Measurements from ENCODE around the gene SNAP47.

Gene SNAP47

GRCh38 chr1:227777156-227777555 lies 41.9 kb downstream of the SNAP47 start:
- Histone ChIP-seq H3K27me3 (ENCODE audit: control insufficient read depth, insufficient read depth, low read length) (no peaks in the 10 kb centered on the region), H3K4me1 (ENCODE audit: control insufficient read depth, insufficient read depth, low read length) (no peaks in the 10 kb centered on the region)
- no CpG with 5 or more reads among the region's 11 CpGs for WGBS (ENCODE audit: insufficient coverage, insufficient read length)

GRCh38 chr1:227777646-227778045 lies 42.4 kb downstream of the SNAP47 start:
- Histone ChIP-seq H3K36me3 (ENCODE audit: control insufficient read depth, insufficient read depth, low read length) (peaks cover 10% of the 10 kb centered on the region; the same call in 1 of the 2 replicates), H3K4me1 (ENCODE audit: control insufficient read depth, insufficient read depth, low read length) (no peaks in the 10 kb centered on the region), H3K27me3 (ENCODE audit: control insufficient read depth, insufficient read depth, low read length) (no peaks in the 10 kb centered on the region), H3K27ac (ENCODE audit: low read length) (no peak overlapping the region), H3K9me3 (ENCODE audit: control insufficient read depth, insufficient read depth, low read length) (no peaks in the 10 kb centered on the region), H3K4me3 (ENCODE audit: low read length) (no peak overlapping the region)
- no CpG with 5 or more reads among the region's 4 CpGs for WGBS (ENCODE audit: insufficient coverage, insufficient read length)
- DNase-seq (ENCODE audit: low read depth, low spot score), result no peak

More at GRCh38 chr1:227777156-227777555, 41.9 kb downstream of the SNAP47 start:
- no peak overlapping the region for H3K4me3 ChIP-seq (ENCODE audit: low read length)
- H3K27ac ChIP-seq (ENCODE audit: low read length), result no peak overlapping the region
- no peaks in the 10 kb centered on the region for H3K9me3 ChIP-seq (ENCODE audit: control insufficient read depth, insufficient read depth, low read length)
- no peak for DNase-seq (ENCODE audit: low read depth, low spot score)
- peaks cover 10% of the 10 kb centered on the region; the same call in 1 of the 2 replicates for H3K36me3 ChIP-seq (ENCODE audit: control insufficient read depth, insufficient read depth, low read length)

- H3K4me1 ChIP-seq (ENCODE audit: control insufficient read depth, insufficient read depth, low read length), result no peaks in the 10 kb centered on the region
- H3K27ac ChIP-seq (ENCODE audit: low read length), result no peak overlapping the region
- peaks cover 10% of the 10 kb centered on the region; the same call in 1 of the 2 replicates for H3K36me3 ChIP-seq (ENCODE audit: control insufficient read depth, insufficient read depth, low read length)
- no peaks in the 10 kb centered on the region for H3K27me3 ChIP-seq (ENCODE audit: control insufficient read depth, insufficient read depth, low read length)
- no peak overlapping the region for H3K4me3 ChIP-seq (ENCODE audit: low read length)
- WGBS (ENCODE audit: insufficient coverage, insufficient read length), result no CpG with 5 or more reads among the region's 8 CpGs
- no peaks in the 10 kb centered on the region for H3K9me3 ChIP-seq (ENCODE audit: control insufficient read depth, insufficient read depth, low read length)
- DNase-seq (ENCODE audit: low read depth, low spot score), result no peak
Observed at GRCh38 chr1:227778401-227778947, 43.2 kb downstream of the SNAP47 start.

- peaks cover 10% of the 10 kb centered on the region; the same call in 1 of the 2 replicates for H3K36me3 ChIP-seq (ENCODE audit: control insufficient read depth, insufficient read depth, low read length)
- DNase-seq (ENCODE audit: low read depth, low spot score), result no peak
- H3K9me3 ChIP-seq (ENCODE audit: control insufficient read depth, insufficient read depth, low read length), result no peaks in the 10 kb centered on the region
- H3K4me3 ChIP-seq (ENCODE audit: low read length), result no peak overlapping the region
- no peak overlapping the region for H3K27ac ChIP-seq (ENCODE audit: low read length)
- H3K27me3 ChIP-seq (ENCODE audit: control insufficient read depth, insufficient read depth, low read length), result no peaks in the 10 kb centered on the region
- H3K4me1 ChIP-seq (ENCODE audit: control insufficient read depth, insufficient read depth, low read length), result no peaks in the 10 kb centered on the region
- no CpG with 5 or more reads among the region's 10 CpGs for WGBS (ENCODE audit: insufficient coverage, insufficient read length)
Observed at GRCh38 chr1:227779021-227779441, 43.8 kb downstream of the SNAP47 start.

- H3K27me3 ChIP-seq (ENCODE audit: control insufficient read depth, insufficient read depth, low read length), result no peaks in the 10 kb centered on the region
- no peaks in the 10 kb centered on the region for H3K4me1 ChIP-seq (ENCODE audit: control insufficient read depth, insufficient read depth, low read length)
- no peaks in the 10 kb centered on the region for H3K9me3 ChIP-seq (ENCODE audit: control insufficient read depth, insufficient read depth, low read length)
- H3K36me3 ChIP-seq (ENCODE audit: control insufficient read depth, insufficient read depth, low read length), result peaks cover 10% of the 10 kb centered on the region; the same call in 1 of the 2 replicates
- no CpG with 5 or more reads among the region's 7 CpGs for WGBS (ENCODE audit: insufficient coverage, insufficient read length)
- no peak overlapping the region for H3K27ac ChIP-seq (ENCODE audit: low read length)
- DNase-seq (ENCODE audit: low read depth, low spot score), result no peak
- no peak overlapping the region for H3K4me3 ChIP-seq (ENCODE audit: low read length)
Observed at GRCh38 chr1:227779685-227780084, 44.5 kb downstream of the SNAP47 start.

GRCh38 chr1:227780101-227781044 lies 45.1 kb downstream of the SNAP47 start:
- no peaks in the 10 kb centered on the region for H3K9me3 ChIP-seq (ENCODE audit: control insufficient read depth, insufficient read depth, low read length)
- H3K4me1 ChIP-seq (ENCODE audit: control insufficient read depth, insufficient read depth, low read length), result no peaks in the 10 kb centered on the region
- peaks cover 10% of the 10 kb centered on the region; the same call in 1 of the 2 replicates for H3K36me3 ChIP-seq (ENCODE audit: control insufficient read depth, insufficient read depth, low read length)
- no peaks in the 10 kb centered on the region for H3K27me3 ChIP-seq (ENCODE audit: control insufficient read depth, insufficient read depth, low read length)
- no CpG with 5 or more reads among the region's 23 CpGs for WGBS (ENCODE audit: insufficient coverage, insufficient read length)
- no peak overlapping the region for H3K4me3 ChIP-seq (ENCODE audit: low read length)
- no peak for DNase-seq (ENCODE audit: low read depth, low spot score)
- no peak overlapping the region for H3K27ac ChIP-seq (ENCODE audit: low read length)

GRCh38 chr1:227781314-227781930 lies 46.2 kb downstream of the SNAP47 start:
- no peak for DNase-seq (ENCODE audit: low read depth, low spot score)
- no peak overlapping the region for H3K4me3 ChIP-seq (ENCODE audit: low read length)

GRCh38 chr1:227782226-227782625 lies 47.0 kb downstream of the SNAP47 start:
- Histone ChIP-seq H3K36me3 (ENCODE audit: control insufficient read depth, insufficient read depth, low read length) (0 out of 2 replicates have a peak, but pooled peaks cover 7% of the 10 kb centered on the region), H3K9me3 (ENCODE audit: control insufficient read depth, insufficient read depth, low read length) (no peaks in the 10 kb centered on the region), H3K27me3 (ENCODE audit: control insufficient read depth, insufficient read depth, low read length) (peaks cover 5% of the 10 kb centered on the region; the same call in 1 of the 2 replicates), H3K4me3 (ENCODE audit: low read length) (no peak overlapping the region), H3K4me1 (ENCODE audit: control insufficient read depth, insufficient read depth, low read length) (no peaks in the 10 kb centered on the region), H3K27ac (ENCODE audit: low read length) (no peak overlapping the region)
- no CpG with 5 or more reads among the region's 4 CpGs for WGBS (ENCODE audit: insufficient coverage, insufficient read length)
- DNase-seq (ENCODE audit: low read depth, low spot score), result no peak

More at GRCh38 chr1:227781314-227781930, 46.2 kb downstream of the SNAP47 start:
- H3K27me3 ChIP-seq (ENCODE audit: control insufficient read depth, insufficient read depth, low read length), result 0 out of 2 replicates have a peak, but pooled peaks cover 2% of the 10 kb centered on the region
- 0 out of 2 replicates have a peak, but pooled peaks cover 7% of the 10 kb centered on the region for H3K36me3 ChIP-seq (ENCODE audit: control insufficient read depth, insufficient read depth, low read length)
- no peaks in the 10 kb centered on the region for H3K9me3 ChIP-seq (ENCODE audit: control insufficient read depth, insufficient read depth, low read length)
- no CpG with 5 or more reads among the region's 15 CpGs for WGBS (ENCODE audit: insufficient coverage, insufficient read length)
- H3K4me1 ChIP-seq (ENCODE audit: control insufficient read depth, insufficient read depth, low read length), result no peaks in the 10 kb centered on the region
- H3K27ac ChIP-seq (ENCODE audit: low read length), result no peak overlapping the region

GRCh38 chr1:227785094-227785804 lies 50.0 kb downstream of the SNAP47 start:
- Histone ChIP-seq H3K4me3 (ENCODE audit: low read length) (no peak overlapping the region), H3K27me3 (ENCODE audit: control insufficient read depth, insufficient read depth, low read length) (peaks cover 6% of the 10 kb centered on the region; the same call in 1 of the 2 replicates), H3K27ac (ENCODE audit: low read length) (no peak overlapping the region), H3K9me3 (ENCODE audit: control insufficient read depth, insufficient read depth, low read length) (no peaks in the 10 kb centered on the region), H3K4me1 (ENCODE audit: control insufficient read depth, insufficient read depth, low read length) (peaks cover 2% of the 10 kb centered on the region; the same call in 1 of the 2 replicates), H3K36me3 (ENCODE audit: control insufficient read depth, insufficient read depth, low read length) (0 out of 2 replicates have a peak, but pooled peaks cover 7% of the 10 kb centered on the region)
- DNase-seq (ENCODE audit: low read depth, low spot score), result no peak
- no CpG with 5 or more reads among the region's 13 CpGs for WGBS (ENCODE audit: insufficient coverage, insufficient read length)
